HFF-Myc (cell line): Measurements from ENCODE around the gene PILRA.

Source experiments
- DNase-seq: peaks from one replicate; pipeline ENCODE4 v3.0.0-alpha.2; 2011; ENCODE audit warnings: low read depth; ENCODE audit errors: extremely low read depth
- H3K4me3 ChIP-seq: replicated peaks from 2 replicates; pipeline ENCODE4 v1.5.1; 2011; ENCODE audit warnings: low read depth, mild to moderate bottlenecking, control low read depth, low read length
- TF ChIP-seq, protein P1 (sequence below): IDR thresholded peaks from 2 replicates; pipeline ENCODE4 v1.5.1; 2012; ENCODE audit warnings: mild to moderate bottlenecking, low read depth, low read length, control low read depth; ENCODE audit errors: missing control alignments

PILRA gene

DNA sequence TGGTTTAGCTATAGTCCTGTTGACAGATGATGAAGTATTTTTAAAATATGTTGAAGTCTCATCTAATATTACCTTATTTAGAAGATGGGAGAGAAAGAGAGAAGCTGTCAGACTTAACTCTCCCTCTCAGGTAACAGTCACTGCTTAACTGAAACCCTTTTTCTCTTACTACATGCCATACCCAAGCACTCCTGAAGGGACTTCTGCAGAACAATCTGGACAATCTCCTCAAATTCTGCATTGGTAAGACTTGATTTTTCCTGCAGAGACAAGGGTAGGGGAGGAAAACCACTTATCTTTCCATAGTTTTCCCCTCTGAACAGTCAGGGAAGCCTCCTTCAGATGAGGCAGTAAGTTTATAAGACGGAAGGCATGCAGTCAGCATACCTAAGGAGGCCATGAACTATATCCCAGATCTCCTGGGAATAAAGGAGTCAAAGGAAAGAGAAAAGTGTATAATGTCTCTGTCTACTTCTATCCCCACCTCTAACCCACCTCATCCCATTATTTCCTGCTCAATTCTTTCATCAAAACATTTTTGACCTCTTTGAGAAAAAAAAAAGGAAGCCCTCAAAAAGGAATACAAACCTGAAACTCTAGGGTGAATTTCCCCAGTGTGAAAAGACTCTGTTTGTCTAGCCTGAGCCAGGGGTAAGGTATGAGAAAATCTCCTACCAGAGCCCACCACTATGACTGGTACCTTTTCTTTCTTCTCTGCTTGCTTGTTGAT, 45.8 kb downstream of the PILRA start:
- no peak for DNase-seq
- TF ChIP-seq, protein P1, sequence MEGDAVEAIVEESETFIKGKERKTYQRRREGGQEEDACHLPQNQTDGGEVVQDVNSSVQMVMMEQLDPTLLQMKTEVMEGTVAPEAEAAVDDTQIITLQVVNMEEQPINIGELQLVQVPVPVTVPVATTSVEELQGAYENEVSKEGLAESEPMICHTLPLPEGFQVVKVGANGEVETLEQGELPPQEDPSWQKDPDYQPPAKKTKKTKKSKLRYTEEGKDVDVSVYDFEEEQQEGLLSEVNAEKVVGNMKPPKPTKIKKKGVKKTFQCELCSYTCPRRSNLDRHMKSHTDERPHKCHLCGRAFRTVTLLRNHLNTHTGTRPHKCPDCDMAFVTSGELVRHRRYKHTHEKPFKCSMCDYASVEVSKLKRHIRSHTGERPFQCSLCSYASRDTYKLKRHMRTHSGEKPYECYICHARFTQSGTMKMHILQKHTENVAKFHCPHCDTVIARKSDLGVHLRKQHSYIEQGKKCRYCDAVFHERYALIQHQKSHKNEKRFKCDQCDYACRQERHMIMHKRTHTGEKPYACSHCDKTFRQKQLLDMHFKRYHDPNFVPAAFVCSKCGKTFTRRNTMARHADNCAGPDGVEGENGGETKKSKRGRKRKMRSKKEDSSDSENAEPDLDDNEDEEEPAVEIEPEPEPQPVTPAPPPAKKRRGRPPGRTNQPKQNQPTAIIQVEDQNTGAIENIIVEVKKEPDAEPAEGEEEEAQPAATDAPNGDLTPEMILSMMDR: no peak
- H3K4me3 ChIP-seq: no peak overlapping the region

DNA sequence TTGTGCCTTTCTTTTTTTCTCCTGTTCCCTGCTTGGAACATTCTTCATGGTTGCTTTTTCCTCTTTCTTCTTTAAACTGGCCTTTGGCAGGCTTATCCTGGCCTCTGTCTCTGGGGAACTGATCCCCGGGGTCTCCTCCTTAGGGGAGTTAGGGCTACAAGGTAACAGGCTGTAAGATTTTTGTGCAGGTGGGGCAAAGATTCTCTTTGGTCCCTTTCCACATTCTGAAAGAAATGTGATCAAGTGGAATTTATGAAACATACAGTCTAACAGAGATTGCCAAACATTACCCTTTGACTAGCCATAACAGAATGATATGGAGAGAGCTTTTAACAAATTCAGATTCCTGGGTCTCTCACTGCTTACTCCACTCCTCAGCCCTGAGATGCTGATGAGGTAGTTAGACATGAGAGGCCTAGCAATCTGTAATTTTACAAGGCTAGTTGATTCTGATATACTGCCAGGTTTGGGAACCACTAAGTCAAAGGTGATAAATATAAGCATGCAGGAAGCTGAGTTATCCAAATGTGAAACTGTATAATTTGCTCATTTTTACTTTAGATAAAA, 46.5 kb downstream of the PILRA start:
- TF ChIP-seq, protein P1: no peak
- H3K4me3 ChIP-seq: no peak overlapping the region
- DNase-seq: no peak

DNA sequence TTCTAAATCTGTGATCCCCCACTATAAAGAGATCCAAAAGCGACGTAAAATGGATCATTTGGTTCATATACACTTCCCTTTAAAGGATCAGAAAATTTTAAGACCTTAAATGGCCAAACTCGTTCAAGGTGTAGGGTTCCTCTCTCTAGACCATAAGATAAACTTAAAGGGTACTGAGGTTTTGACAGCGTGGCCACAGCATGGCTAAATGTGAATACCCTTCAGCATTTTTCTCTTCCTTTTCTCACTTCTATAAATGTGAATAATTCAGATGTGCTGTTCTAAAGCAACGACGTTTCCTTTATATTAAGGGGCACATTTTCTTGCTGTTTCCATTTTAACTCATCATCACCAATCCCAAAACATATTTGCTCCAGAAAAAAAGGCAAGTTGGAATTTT, 50.0 kb downstream of the PILRA start:
- no peak for DNase-seq
- H3K4me3 ChIP-seq: no peak overlapping the region
- TF ChIP-seq, protein P1: no peak

DNA sequence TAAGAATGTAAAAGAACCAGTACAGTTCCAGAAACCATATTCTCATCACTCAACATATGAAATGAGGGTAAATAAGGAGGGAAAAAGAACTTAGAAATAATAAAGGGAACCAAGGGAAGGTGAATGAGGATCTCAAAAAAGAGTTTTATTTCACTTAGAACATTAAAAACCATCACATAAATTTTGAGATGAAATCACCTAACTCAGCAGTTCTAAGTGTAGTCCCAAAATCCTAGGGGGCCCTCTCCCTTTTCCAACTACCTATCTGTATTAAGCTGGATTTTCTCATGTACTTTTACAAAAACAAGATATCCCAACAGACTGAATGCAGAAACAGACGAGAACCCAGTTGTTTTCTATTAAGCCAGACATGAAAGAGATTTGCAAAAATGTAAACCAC, 52.1 kb downstream of the PILRA start:
- H3K4me3 ChIP-seq: no peak overlapping the region
- TF ChIP-seq, protein P1: no peak
- no peak for DNase-seq

DNA sequence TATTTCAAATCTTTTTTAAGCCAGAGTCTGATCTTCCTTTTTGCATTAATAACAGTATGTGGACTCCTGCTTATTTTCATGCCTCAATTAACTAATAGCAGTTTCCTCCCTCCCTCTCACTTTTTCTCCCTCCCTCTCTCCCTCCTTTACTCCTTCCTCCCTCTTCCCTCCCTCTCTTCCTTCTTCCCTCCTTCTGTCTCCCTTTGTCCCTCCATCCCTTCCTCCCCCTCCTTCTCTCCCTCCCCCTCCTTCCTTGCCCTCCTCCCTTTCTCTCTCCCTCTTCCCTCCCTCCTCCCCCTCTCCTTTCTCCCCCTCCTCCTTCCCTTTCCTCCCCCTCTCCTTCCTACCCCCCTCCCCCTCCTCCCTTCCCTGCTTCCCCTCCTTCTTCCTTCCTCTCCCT, 53.2 kb downstream of the PILRA start:
- no peak for DNase-seq
- TF ChIP-seq, protein P1: no peak
- H3K4me3 ChIP-seq: no peak overlapping the region

DNA sequence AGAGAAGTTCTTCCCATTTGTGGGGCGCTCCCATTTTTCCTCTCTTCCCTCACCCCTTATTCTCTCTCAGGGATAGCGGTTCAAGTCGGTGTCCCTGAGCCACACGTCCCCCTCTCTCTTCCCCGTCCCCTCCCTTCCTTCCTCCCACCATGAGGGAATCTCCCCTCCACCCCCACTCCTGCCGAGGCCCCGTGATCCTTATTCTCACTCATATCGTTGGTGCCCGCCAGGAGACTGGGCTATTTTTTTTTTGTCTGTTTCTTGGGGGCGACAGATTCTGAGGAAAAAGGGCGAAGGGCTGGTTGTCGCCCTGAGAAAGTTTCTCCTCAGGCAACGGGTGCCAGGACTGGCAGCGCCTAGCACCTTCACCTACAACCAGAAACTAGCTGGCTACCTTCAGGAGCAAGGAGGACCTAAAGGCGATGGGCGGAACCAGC, 54.5 kb downstream of the PILRA start:
- TF ChIP-seq, protein P1: no peak
- peak overlapping the region; percentile 76; the same call in 1 of the 2 replicates for H3K4me3 ChIP-seq
- no peak for DNase-seq
